Measurements from ENCODE around the gene KRT79.

KRT79 gene

DNA sequence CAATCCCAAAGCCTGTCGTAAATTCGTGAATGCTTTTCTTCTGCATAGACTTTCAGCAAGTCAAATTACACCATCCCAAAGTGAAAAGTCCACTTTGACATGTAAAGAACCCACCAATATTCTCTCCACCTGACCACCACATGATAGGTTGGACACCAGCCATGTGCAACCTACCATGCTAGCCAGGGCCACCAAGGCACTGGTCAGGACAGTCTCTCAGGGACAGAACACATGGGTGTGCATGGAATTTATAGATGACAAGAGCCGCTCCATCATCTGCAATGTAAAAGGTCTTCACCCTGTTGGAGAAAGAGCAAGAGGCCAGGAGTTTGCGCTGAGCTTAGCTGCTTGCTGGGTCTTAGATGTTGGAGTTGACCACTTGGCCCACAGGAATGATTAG lies 51.6 kb downstream of the KRT79 start:
- Histone ChIP-seq H3F3A (ENCODE audit: insufficient read depth, low read length) (no peaks in the 10 kb centered on the region), H3K9me3 (ENCODE audit: low read length) (no peaks in the 10 kb centered on the region), H3K79me2 (ENCODE audit: insufficient read depth, low read length) (no peaks in the 10 kb centered on the region), H3K27ac (ENCODE audit: low read depth, low read length, poor library complexity, severe bottlenecking) (no peak overlapping the region), H4K20me1 (ENCODE audit: insufficient read depth, low read length) (no peaks in the 10 kb centered on the region), H3K27me3 (ENCODE audit: insufficient read depth, low read length) (0 out of 2 replicates have a peak, but pooled peaks cover 1% of the 10 kb centered on the region), H3K9ac (ENCODE audit: low read length) (no peak overlapping the region), H3K36me3 (ENCODE audit: insufficient read depth, low read length) (no peaks in the 10 kb centered on the region), H3K4me1 (ENCODE audit: insufficient read depth, low read length, severe bottlenecking) (no peaks in the 10 kb centered on the region), H3K9me2 (ENCODE audit: low read depth, low read length) (no peaks in the 10 kb centered on the region), H3K4me2 (ENCODE audit: low read length) (no peak overlapping the region), H2AFZ (ENCODE audit: low read length) (no peak overlapping the region), H3K4me3 (ENCODE audit: low read depth, low read length, poor library complexity, severe bottlenecking) (no peak overlapping the region)
- TF ChIP-seq EZH2 (IDR thresholded peaks at IDR 0.05; ENCODE audit: borderline replicate concordance, low read length), result no peak
- TF ChIP-seq CTCF (IDR thresholded peaks at IDR 0.05; ENCODE audit: low read length), result no peak

- no peaks in the 10 kb centered on the region for H3K79me2 ChIP-seq (ENCODE audit: insufficient read depth, low read length)
- no peaks in the 10 kb centered on the region for H3K4me1 ChIP-seq (ENCODE audit: insufficient read depth, low read length, severe bottlenecking)
- H3F3A ChIP-seq (ENCODE audit: insufficient read depth, low read length), result no peaks in the 10 kb centered on the region
- no peak overlapping the region for H3K4me2 ChIP-seq (ENCODE audit: low read length)
- no peaks in the 10 kb centered on the region for H3K36me3 ChIP-seq (ENCODE audit: insufficient read depth, low read length)
- no peaks in the 10 kb centered on the region for H4K20me1 ChIP-seq (ENCODE audit: insufficient read depth, low read length)
- H3K9me2 ChIP-seq (ENCODE audit: low read depth, low read length), result no peaks in the 10 kb centered on the region
- H2AFZ ChIP-seq (ENCODE audit: low read length), result no peak overlapping the region
- no peak overlapping the region for H3K9ac ChIP-seq (ENCODE audit: low read length)
- H3K4me3 ChIP-seq (ENCODE audit: low read depth, low read length, poor library complexity, severe bottlenecking), result no peak overlapping the region
- H3K27me3 ChIP-seq (ENCODE audit: insufficient read depth, low read length), result 0 out of 2 replicates have a peak, but pooled peaks cover 3% of the 10 kb centered on the region
- H3K27ac ChIP-seq (ENCODE audit: low read depth, low read length, poor library complexity, severe bottlenecking), result no peak overlapping the region
- H3K9me3 ChIP-seq (ENCODE audit: low read length), result no peaks in the 10 kb centered on the region
- no peak for TF ChIP-seq CTCF (IDR thresholded peaks at IDR 0.05; ENCODE audit: low read length)
- no peak for TF ChIP-seq EZH2 (IDR thresholded peaks at IDR 0.05; ENCODE audit: borderline replicate concordance, low read length)
Measured at GRCh38 chr12:52781399-52782082, 52.6 kb downstream of the KRT79 start.

DNA sequence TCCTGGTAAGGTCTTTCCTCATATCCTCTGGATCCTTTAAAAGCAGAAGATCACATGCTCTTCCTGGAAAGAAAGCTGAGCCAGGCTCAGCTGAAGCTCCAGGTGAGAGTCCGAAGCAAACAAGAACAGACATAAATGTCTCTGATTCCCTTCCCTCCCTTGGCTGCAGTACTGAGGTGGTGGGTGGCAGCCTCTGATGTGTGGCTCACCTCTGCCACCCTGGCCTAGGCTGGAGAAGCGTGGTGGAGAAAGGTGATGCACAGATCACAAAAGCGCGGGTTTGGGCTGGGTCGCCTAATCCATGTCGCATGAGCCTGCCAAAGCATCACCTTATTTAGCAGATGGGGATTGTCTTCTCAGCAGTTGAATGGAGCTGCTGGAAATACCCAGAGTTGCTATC lies 54.2 kb downstream of the KRT79 start:
- Histone ChIP-seq H3K27me3 (ENCODE audit: insufficient read depth, low read length) (0 out of 2 replicates have a peak, but pooled peaks cover 3% of the 10 kb centered on the region), H3F3A (ENCODE audit: insufficient read depth, low read length) (no peaks in the 10 kb centered on the region), H3K9me3 (ENCODE audit: low read length) (no peaks in the 10 kb centered on the region), H3K4me3 (ENCODE audit: low read depth, low read length, poor library complexity, severe bottlenecking) (no peak overlapping the region), H3K4me2 (ENCODE audit: low read length) (no peak overlapping the region), H3K27ac (ENCODE audit: low read depth, low read length, poor library complexity, severe bottlenecking) (no peak overlapping the region), H3K79me2 (ENCODE audit: insufficient read depth, low read length) (no peaks in the 10 kb centered on the region), H3K9me2 (ENCODE audit: low read depth, low read length) (no peaks in the 10 kb centered on the region), H4K20me1 (ENCODE audit: insufficient read depth, low read length) (no peaks in the 10 kb centered on the region), H3K36me3 (ENCODE audit: insufficient read depth, low read length) (no peaks in the 10 kb centered on the region), H2AFZ (ENCODE audit: low read length) (no peak overlapping the region), H3K4me1 (ENCODE audit: insufficient read depth, low read length, severe bottlenecking) (no peaks in the 10 kb centered on the region), H3K9ac (ENCODE audit: low read length) (no peak overlapping the region)
- TF ChIP-seq CTCF (IDR thresholded peaks at IDR 0.05; ENCODE audit: low read length), result no peak
- TF ChIP-seq EZH2 (IDR thresholded peaks at IDR 0.05; ENCODE audit: borderline replicate concordance, low read length), result no peak

All from OCI-LY1 (cell line).